ENCODE results near the gene ROR2.
"Not testable (repeated sequence)": the region's sequence is repeated elsewhere in the genome, so short reads cannot be mapped to it uniquely, and the experiment has no call there.

The ROR2 gene

GRCh38 chr9:91659529-91660495, 290.2 kb downstream of the ROR2 start:
- DNase-seq = peak; percentile 9

GRCh38 chr9:91658513-91659105, 291.4 kb downstream of the ROR2 start:
- no peak for DNase-seq

GRCh38 chr9:91657501-91657900, 292.5 kb downstream of the ROR2 start:
- DNase-seq = no peak

GRCh38 chr9:91655658-91656057, 294.4 kb downstream of the ROR2 start:
- DNase-seq = no peak

GRCh38 chr9:91655215-91655614, 294.8 kb downstream of the ROR2 start:
- DNase-seq = no peak

GRCh38 chr9:91654527-91654926, 295.5 kb downstream of the ROR2 start:
- DNase-seq = no peak

- no peak for DNase-seq
These were observed 302.7 kb downstream of the ROR2 start for GRCh38 chr9:91647371-91647770.

GRCh38 chr9:91646702-91647101, 303.3 kb downstream of the ROR2 start:
- no peak for DNase-seq

GRCh38 chr9:91644433-91644832, 305.6 kb downstream of the ROR2 start:
- DNase-seq = no peak

- no peak for DNase-seq
These were observed 306.4 kb downstream of the ROR2 start for GRCh38 chr9:91643481-91644077.

GRCh38 chr9:91642771-91643170, 307.3 kb downstream of the ROR2 start:
- DNase-seq = no peak

GRCh38 chr9:91640428-91640827, 309.6 kb downstream of the ROR2 start:
- no peak for DNase-seq

- DNase-seq = no peak
These were observed 311.0 kb downstream of the ROR2 start for GRCh38 chr9:91639054-91639453.

- DNase-seq = not testable (repeated sequence)
These were observed 315.2 kb downstream of the ROR2 start for GRCh38 chr9:91634832-91635231.

- no peak for DNase-seq
These were observed 320.3 kb downstream of the ROR2 start for GRCh38 chr9:91629718-91630117.

- no peak for DNase-seq
These were observed 321.1 kb downstream of the ROR2 start for GRCh38 chr9:91628892-91629291.

GRCh38 chr9:91625331-91625730, 324.7 kb downstream of the ROR2 start:
- DNase-seq = no peak

GRCh38 chr9:91623004-91623403, 327.0 kb downstream of the ROR2 start:
- DNase-seq = no peak

GRCh38 chr9:91622121-91622520, 327.9 kb downstream of the ROR2 start:
- not testable (repeated sequence) for DNase-seq

- not testable (repeated sequence) for DNase-seq
These were observed 336.0 kb downstream of the ROR2 start for GRCh38 chr9:91614044-91614443.

- DNase-seq = no peak
These were observed 338.4 kb downstream of the ROR2 start for GRCh38 chr9:91611582-91611981.

GRCh38 chr9:91606255-91606995, 343.6 kb downstream of the ROR2 start:
- DNase-seq = no peak

Measured in inflammatory macrophage treated with lipopolysaccharide for 4 hours (primary cell).